GM18873 (cell line): Measurements from ENCODE around the gene FADD.
"Not testable (repeated sequence)": the region's sequence is repeated elsewhere in the genome, so short reads cannot be mapped to it uniquely, and the experiment has no call there.

Experiments used
- ATAC-seq: cut with Tn5 transposase; IDR thresholded peaks from one replicate; pipeline ENCODE4 v1.9.1; 2021; ENCODE audit warnings: mild to moderate bottlenecking, moderate library complexity, moderate number of reproducible peaks; ENCODE audit not compliant: unreplicated experiment, low FRiP score

FADD gene

DNA sequence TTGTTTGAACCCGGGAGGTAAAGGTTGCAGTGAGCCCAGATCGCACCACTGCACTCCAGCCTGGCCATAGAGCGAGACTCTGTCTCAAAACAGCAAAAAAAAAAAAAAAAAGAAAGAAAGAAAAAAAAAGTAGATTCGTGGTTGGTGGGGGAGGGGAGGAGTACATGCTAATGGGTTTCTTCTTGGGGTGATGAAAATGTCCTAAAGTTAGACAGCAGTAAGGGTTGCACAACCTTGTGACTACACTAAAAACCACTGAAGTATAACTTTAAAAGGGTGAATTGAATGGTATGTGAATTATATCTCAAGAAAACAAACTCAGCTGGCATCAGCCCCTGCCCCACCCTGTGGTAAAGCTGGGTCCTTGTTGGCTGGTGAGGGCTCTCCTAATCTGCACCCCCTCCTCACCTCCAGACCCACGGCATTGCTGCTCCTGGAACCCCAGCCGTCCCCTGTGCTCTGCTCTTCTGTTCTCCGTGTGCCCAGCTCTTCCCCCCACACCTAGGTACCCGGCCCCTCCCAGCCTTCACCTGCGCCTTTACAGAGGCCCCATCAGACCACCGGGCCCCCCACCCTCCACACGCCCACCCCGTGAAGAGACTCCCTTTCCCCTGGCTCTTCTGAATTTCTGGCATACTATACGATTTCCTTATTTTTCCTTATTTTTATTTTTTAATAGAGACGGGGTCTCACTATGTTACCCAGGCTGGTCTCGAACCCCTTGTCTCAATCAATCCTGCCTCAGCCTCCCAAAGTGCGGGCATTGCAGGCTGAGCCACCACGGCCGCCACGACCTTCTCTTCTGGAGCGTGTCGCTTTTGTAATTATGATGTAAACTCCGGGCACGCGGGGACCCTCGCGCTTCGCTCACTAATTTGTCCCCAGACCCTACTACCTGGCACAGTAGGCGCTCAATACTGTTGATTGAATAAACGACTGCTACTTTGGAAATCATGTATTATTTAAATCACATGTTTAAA lies 924 bp upstream of the FADD start:
- ATAC-seq = no peak

DNA sequence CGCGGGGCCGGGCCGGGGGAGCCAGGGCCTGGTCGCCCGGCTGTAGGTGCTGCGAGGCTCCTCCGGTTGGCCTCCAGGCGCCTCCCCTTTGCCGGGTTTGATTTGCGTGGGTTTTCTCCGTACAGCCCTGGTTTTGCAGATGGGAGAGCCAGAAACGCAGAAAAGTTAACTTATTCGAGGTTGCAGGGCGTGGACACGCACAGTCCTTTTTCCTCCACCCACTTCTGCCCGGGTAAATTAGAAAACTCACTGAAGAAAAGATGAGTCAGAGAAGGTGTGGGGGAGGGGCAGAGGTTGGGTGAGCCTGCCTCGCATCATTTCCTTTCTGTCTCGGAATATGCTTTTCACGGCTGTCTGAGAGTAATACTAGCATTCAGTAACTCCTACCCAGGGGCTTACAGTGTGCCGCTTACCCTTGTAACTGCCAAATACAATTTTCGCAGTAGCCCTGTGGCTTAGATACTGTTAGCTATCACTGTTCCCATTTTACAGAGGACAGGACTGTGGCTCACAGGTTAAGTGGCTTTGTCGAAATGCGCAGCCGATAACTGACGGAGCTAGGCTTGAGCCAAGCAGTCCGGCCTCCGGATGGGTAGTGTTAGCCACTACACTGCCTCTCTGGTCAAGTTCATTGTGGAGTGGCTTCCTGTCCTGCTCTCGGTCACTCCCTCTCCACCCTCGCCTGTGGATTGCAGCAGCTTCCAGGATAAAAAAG lies 812 bp downstream of the FADD start:
- ATAC-seq = peak; percentile 14

DNA sequence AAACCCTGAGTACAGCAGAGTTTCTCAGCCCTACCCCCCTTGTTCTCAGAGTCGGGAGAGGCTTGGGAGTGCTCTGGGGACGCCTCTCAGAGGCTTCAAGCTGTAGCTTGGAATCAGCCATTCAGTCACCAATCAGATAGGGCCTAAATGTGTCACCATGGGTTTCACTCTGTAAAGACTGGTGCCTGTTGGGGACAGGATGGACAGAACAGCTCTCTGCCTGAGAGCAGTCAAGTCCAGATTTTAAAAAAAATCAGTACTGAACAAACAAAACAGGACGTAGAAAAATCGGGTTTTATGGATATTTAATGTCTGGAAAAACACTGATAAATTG lies 1.3 kb downstream of the FADD start:
- ATAC-seq = no peak

DNA sequence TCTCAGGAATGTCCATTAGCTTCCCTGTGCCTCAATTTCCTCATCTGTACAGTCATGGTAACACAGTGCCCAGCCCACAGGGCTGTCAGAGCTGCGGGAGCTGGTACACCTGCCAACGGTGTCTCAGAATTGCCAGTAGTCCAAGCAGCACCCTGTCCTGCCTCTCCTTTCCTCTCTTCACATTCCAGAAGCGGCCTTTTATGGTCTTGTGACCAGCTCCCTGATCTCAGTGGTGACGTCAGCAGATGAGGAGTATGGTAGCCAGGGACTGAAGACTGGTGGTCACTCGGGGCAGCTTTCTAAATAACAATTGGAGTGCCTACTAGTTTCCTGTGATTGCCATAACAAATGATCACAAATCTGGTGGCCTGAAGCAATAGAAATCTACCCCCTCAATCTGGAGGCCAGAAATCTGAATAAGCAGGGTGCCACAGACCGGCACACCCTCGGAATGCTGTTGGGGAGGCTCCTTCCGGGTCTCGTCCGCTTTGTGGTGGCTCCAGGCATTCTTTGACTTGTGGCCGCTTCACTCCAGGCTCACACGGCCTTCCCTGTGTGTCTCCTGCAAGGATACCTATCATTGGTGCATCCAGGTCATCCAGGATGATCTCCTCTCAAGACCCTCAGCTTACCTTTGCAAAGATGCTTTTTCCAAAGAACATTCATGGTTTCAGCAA lies 2.1 kb downstream of the FADD start:
- no peak for ATAC-seq

DNA sequence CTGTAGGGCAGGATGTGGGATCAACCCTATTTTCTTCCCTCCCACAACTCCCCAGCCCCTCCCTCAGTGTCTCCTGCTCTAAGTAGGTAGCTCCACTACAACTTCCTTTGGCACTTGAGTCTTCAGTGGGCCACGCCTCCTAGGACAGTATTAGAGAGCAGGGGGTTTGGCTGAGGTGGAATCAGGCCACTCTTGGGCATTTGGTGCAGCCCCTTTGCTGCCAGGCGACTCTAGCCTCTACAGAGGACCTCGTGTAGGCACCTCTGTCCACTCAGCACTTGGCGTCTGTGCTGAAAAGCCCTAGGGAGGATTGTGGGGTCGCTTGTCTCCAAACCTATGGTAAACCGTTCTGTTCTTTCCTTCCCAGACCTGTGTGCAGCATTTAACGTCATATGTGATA lies 2.7 kb downstream of the FADD start:
- ATAC-seq = no peak

DNA sequence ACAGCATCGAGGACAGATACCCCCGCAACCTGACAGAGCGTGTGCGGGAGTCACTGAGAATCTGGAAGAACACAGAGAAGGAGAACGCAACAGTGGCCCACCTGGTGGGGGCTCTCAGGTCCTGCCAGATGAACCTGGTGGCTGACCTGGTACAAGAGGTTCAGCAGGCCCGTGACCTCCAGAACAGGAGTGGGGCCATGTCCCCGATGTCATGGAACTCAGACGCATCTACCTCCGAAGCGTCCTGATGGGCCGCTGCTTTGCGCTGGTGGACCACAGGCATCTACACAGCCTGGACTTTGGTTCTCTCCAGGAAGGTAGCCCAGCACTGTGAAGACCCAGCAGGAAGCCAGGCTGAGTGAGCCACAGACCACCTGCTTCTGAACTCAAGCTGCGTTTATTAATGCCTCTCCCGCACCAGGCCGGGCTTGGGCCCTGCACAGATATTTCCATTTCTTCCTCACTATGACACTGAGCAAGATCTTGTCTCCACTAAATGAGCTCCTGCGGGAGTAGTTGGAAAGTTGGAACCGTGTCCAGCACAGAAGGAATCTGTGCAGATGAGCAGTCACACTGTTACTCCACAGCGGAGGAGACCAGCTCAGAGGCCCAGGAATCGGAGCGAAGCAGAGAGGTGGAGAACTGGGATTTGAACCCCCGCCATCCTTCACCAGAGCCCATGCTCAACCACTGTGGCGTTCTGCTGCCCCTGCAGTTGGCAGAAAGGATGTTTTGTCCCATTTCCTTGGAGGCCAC lies 3.3 kb downstream of the FADD start:
- no peak for ATAC-seq

DNA sequence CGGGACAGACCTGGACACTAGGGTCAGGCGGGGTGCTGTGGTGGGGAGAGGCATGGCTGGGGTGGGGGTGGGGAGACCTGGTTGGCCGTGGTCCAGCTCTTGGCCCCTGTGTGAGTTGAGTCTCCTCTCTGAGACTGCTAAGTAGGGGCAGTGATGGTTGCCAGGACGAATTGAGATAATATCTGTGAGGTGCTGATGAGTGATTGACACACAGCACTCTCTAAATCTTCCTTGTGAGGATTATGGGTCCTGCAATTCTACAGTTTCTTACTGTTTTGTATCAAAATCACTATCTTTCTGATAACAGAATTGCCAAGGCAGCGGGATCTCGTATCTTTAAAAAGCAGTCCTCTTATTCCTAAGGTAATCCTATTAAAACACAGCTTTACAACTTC lies 3.9 kb downstream of the FADD start:
- ATAC-seq = no peak

DNA sequence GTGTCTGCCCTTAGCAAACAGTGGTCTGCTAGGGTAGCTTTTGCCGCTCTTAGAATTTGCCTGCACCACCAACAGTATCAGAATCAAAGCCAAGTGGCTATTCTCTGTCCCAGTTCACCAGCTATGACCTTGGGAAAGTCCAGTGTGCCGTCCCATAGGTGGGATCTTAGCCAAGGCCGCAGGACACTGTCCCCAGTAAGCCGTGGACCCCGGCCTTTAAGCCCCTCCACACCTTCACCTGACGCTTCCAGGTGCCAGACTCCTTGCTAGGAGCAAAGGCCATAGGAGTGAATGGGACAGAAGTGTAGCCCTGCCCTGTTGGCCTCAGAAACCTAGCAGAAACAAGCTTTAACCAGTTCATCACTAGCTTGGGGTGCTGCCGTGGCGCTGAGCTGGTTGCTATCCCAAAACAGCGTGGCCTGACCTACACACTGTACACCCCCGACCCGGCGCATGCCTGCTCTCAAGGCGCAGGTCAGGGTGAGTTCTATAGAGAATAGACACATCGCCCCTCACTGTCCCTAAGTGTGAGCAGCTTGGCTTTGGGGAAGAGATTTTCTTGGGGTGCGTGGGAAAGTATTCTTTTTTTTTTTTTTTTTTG lies 4.5 kb downstream of the FADD start:
- ATAC-seq = no peak

DNA sequence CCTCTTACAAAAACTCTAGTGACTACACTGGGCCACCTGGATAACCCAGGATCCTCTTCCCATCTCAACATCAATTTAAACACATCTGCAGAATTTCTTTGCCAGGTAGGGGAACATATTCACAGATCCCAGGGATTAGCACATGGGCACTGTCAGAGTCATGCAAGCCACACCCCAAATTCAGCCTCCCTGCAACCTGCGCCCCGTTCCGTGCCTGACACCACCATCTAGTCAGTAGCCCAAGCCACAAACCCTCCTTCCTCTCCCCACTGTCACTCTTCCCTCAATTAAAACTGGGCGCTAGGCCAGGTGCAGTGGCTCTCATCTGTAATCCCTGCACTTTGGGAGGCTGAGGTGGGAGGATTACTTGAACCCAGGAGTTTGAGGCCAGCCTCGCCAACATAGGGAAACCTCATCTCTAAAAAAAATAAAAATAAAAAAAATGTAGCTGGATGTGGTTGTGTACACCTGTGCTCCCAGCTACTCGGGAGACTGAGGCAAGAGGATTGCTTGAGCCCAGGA lies 6.4 kb downstream of the FADD start:
- no peak for ATAC-seq

DNA sequence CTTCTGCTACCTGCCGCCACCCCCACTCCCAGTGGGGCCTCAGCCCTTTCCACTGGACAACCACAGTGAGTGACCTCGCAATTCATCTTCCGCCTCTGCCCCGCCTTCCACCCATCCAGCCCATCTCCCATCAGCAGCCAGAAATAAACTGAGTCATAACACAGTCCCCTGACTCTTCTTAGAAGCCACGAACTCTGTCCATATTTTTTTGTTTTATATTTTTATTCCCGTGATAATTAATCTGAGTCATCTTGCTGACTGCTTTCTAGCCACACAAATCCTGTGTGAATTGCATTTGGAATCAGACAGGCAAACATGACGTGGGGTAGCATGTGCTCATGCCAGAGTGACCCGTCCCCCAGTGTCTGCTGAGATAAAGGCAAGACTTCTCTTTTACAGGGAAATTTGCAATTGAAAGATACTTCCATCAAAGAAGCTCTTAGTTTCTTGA lies 7.0 kb downstream of the FADD start:
- no peak for ATAC-seq

DNA sequence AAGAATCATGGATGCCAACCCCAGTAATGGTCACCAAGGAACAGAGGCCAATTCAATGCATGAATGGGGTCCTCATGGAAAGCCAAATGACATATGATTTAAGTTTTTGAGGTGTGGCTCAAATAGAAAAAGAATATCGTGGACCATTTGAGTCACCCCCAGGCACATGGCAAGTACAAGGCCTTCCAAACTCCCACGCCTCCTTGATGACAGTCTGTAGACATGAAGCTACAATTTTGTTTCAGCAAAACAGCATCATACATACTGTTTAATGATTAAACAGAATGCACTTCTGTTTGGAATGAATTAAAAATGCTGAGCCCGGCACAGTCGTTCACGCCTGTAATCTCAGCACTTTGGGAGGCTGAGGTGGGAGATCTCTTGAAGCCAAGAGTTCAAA lies 7.4 kb downstream of the FADD start:
- no peak for ATAC-seq

DNA sequence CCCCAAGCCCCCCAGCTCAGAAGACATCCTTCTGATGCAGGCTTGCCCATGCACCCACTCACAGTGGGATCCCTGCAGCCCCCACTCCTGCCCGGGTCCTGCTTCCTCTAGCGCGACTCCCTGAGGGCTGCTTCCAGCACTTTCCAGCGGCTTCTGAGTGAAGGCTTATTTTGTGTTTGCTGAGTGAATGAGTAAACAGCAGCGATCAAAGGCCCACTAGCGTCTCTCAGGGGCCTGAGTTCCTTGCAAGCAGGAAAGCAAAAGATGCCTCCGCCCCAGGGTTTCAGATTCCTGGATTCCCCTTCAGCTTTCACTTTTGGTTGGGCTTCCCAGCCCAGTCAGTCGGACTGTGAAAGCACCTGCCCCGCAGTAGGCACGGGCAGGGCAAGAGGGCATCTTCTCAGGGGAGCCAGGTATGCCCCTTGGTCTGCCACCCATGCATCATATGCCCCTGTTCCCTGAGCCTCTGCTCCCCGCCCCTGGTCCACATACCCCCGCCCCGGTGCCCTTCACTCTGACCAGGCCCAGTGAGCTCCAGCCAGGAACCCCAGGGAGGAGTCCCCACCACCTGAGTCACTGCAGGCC lies 9.2 kb downstream of the FADD start:
- no peak for ATAC-seq

DNA sequence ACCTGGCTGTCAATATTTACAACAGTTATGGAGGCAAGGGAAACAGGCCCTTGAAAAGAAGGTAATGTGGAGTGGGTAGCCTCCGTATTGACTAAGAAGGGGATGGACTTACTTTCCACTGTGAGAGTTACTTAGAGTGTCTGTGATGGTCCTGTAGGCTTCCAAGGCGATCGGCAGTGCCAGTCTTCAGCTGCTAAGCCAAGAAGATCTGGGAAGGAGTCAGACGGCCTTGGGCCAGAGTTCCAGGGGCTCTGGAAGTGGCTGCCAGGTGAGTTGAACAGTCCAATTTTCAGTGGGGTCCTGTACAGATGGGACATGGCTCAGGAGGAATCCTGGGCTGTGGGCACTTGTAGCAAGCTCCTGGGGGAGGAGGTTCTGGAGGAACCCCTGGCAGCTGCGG lies 14.3 kb downstream of the FADD start:
- ATAC-seq = not testable (repeated sequence)

DNA sequence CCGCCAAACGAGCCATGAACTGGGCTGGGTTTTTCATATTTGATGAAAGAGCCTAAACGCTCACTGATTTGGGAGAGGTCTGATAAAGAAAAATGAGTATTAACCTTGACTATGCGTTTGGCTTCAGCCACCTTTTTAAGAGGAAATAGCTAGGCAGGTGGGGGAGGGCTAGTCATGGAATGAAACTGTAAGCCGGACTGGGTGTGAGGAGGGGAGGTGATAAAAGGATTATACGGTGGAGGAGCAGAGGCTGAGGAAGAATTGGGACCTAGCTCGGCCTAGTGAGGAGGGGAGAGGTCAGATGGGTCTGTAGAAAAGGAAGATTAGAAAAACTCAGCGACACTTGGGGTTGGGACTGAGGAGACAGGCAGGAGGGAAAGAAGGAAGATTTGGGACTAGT lies 15.0 kb downstream of the FADD start:
- not testable (repeated sequence) for ATAC-seq

DNA sequence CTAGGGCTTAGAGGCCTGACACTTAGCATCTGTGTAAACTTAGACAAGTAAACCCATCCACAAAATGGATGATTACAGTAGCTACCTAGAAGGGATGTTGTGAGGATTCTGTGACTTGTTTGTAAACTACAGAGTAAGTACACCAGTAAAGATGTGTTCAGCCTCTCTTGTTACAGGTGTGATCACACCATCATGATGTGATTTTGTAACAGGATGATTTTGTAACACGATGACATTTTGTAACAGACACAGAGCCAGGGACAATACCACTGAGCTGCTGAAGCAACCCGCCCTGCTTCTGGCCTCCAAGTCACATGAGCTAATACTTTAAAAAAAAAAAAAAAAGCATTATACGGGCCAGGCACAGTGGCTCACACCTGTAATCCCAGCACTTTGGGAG lies 17.0 kb downstream of the FADD start:
- ATAC-seq = no peak

DNA sequence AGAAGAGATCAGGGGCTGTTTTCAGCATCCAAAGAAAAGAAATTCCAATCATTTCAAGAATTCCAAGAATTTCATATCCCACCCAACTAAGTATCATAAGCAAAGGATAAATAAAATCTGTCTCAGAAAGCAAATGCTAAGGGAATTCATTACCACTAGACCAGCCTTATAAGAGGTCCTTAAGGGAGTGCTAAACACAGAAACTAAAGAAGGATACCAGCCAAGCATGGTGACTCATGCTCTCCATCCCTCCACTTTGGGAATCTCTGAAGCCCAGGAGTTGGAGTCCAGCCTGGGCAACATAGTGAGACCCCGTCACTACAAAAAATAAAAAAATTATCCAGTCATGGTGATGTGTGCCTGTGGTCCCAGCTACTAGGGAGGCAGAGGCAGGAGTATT lies 17.8 kb downstream of the FADD start:
- ATAC-seq = no peak

DNA sequence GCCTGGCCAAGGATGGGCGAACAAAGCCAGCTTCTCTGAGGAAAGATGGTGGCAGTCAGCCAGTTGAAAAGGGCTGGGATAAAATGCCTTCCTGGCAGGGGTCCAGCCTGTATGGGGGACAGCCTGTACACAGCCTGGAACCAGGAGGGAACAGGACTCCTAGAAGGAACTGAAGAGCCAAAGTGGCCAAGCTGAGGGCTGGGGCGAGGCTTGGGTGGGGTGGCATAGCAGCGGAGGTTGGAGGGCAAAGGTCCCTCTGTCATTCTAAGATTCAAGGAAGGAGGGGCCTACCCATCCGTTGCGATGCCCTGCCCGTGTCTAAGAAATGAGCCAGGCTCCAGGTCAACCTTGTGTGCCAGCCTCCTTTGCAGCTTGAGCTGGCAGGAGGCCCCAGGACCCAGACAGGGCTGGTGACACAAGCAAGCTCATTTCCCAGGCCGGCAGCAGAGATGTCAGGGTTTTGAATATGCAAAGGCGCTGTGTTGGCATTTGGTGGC lies 22.6 kb downstream of the FADD start:
- no peak for ATAC-seq

DNA sequence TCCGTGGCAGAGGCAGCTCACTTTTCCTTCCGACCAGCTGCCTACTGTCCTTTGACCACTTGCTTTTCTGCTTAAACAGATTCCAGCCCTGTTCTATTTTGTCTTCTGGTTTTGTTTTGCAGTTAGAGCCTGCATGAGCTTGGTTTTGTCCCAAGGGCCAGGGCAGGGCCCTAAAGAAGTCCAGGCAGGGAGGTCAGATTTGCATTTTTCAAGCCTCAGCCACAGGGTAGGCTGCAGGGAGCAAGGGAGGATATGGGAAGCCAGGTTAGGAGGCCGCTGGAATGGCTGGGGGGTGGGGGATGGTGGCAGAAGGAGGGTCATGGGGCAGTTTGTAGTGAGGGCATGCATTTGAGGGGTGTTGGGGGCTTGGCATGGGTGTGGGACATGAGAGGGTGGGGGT lies 23.1 kb downstream of the FADD start:
- no peak for ATAC-seq

DNA sequence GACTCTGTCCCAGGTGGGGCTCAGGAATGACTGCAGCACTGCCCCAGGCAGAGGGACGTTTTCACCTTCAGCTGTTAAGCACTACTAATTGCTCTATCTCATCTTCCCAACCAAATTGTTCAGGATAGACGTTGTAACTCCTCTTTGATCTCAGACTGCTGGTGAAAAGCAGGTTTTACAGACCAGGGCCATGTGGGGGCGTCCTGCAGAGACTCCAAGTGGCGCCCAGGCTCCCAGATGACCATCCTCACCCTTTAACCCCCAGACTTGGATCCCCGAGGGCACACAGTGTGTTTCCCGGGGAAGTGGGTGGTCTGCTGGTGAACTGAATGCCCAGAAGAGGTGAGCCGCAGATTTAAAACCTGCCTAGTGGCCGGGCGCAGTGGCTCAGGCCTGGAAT lies 23.9 kb downstream of the FADD start:
- ATAC-seq = no peak
